ENCODE data around the gene NECTIN2. TPM values are rescaled to one million over a fixed set of nuclear protein-coding genes. Genes with fewer than 3 reads are reported as not detected.
A peak's percentile ranks its signal among the peaks of the same experiment; 100 is the strongest.
"Not testable (repeated sequence)": the region's sequence is repeated elsewhere in the genome, so short reads cannot be mapped to it uniquely, and the experiment has no call there.

Gene NECTIN2
- total RNA-seq, 1 experiment from 2014 or later: 664 TPM

- DNase-seq (ENCODE audit: low spot score): no peak
Measured at GRCh38 chr19:44908074-44908835, 62.2 kb downstream of the NECTIN2 start.

GRCh38 chr19:44908836-44909261, 62.8 kb downstream of the NECTIN2 start:
- DNase-seq (ENCODE audit: low spot score): no peak

- DNase-seq (ENCODE audit: low spot score): no peak
Measured at GRCh38 chr19:44909775-44910174, 63.7 kb downstream of the NECTIN2 start.

- not testable (repeated sequence) for DNase-seq (ENCODE audit: low spot score)
Measured at GRCh38 chr19:44911896-44912295, 65.8 kb downstream of the NECTIN2 start.

- no peak for DNase-seq (ENCODE audit: low spot score)
Measured at GRCh38 chr19:44912854-44913253, 66.8 kb downstream of the NECTIN2 start.

- not testable (repeated sequence) for DNase-seq (ENCODE audit: low spot score)
Measured at GRCh38 chr19:44913512-44914432, 67.7 kb downstream of the NECTIN2 start.

GRCh38 chr19:44914433-44915206, 68.5 kb downstream of the NECTIN2 start, which contains the start of gene APOC1:
TSS of gene APOC1 (plus strand) at chr19:44914608. CDS start at chr19:44914892, 284 bp downstream.
- DNase-seq (ENCODE audit: low spot score): peak; percentile 96

- no peak for DNase-seq (ENCODE audit: low spot score)
Measured at GRCh38 chr19:44924243-44924725, 78.2 kb downstream of the NECTIN2 start.

GRCh38 chr19:44925114-44925891, 79.2 kb downstream of the NECTIN2 start:
- no peak for DNase-seq (ENCODE audit: low spot score)

GRCh38 chr19:44926245-44927077, 80.4 kb downstream of the NECTIN2 start:
- not testable (repeated sequence) for DNase-seq (ENCODE audit: low spot score)

- no peak for DNase-seq (ENCODE audit: low spot score)
Measured at GRCh38 chr19:44927746-44928145, 81.6 kb downstream of the NECTIN2 start.

- DNase-seq (ENCODE audit: low spot score): no peak
Measured at GRCh38 chr19:44930088-44930487, 84.0 kb downstream of the NECTIN2 start.

- DNase-seq (ENCODE audit: low spot score): no peak
Measured at GRCh38 chr19:44931541-44931940, 85.4 kb downstream of the NECTIN2 start.

Other genes starting within 250 kb of the NECTIN2 start
- gene IGSF23, start 232.7 kb upstream of the NECTIN2 start, total RNA-seq (2014; rRNA removed; shearing (Covaris generic)): not detected in 2 replicates
- 204 and 206 TPM in 2 replicates for gene PVR, start 202.4 kb upstream of the NECTIN2 start, total RNA-seq (2014; rRNA removed; shearing (Covaris generic))
- 1.0 and 2.2 TPM in 2 replicates for gene CEACAM19, start 174.8 kb upstream of the NECTIN2 start, total RNA-seq (2014; rRNA removed; shearing (Covaris generic))
- gene CEACAM16, start 147.1 kb upstream of the NECTIN2 start, total RNA-seq (2014; rRNA removed; shearing (Covaris generic)): not detected in 2 replicates
- gene BCL3, start 97.6 kb upstream of the NECTIN2 start, total RNA-seq (2014; rRNA removed; shearing (Covaris generic)): 39.1 and 50.6 TPM in 2 replicates
- 79.7 and 93.2 TPM in 2 replicates for gene CBLC, start 68.4 kb upstream of the NECTIN2 start, total RNA-seq (2014; rRNA removed; shearing (Covaris generic))
- gene BCAM, start 37.2 kb upstream of the NECTIN2 start, total RNA-seq (2014; rRNA removed; shearing (Covaris generic)): 150 and 201 TPM in 2 replicates
- gene TOMM40, start 45.0 kb downstream of the NECTIN2 start, total RNA-seq (2014; rRNA removed; shearing (Covaris generic)): 467 and 469 TPM in 2 replicates
- 1.5 and 2.5 TPM in 2 replicates for gene APOE, start 59.5 kb downstream of the NECTIN2 start, total RNA-seq (2014; rRNA removed; shearing (Covaris generic))
- gene APOC1, start 68.3 kb downstream of the NECTIN2 start, total RNA-seq (2014; rRNA removed; shearing (Covaris generic)): 0.28 and 2.0 TPM in 2 replicates
- gene APOC4, start 95.9 kb downstream of the NECTIN2 start, total RNA-seq (2014; rRNA removed; shearing (Covaris generic)): not detected in 2 replicates
- not detected in 2 replicates for gene APOC2, start 99.8 kb downstream of the NECTIN2 start, total RNA-seq (2014; rRNA removed; shearing (Covaris generic))
- gene CLPTM1, start 109.1 kb downstream of the NECTIN2 start, total RNA-seq (2014; rRNA removed; shearing (Covaris generic)): 104 and 106 TPM in 2 replicates
- gene RELB, start 155.2 kb downstream of the NECTIN2 start, total RNA-seq (2014; rRNA removed; shearing (Covaris generic)): 11.4 and 18.8 TPM in 2 replicates
- 90.2 and 99.9 TPM in 2 replicates for gene CLASRP, start 192.7 kb downstream of the NECTIN2 start, total RNA-seq (2014; rRNA removed; shearing (Covaris generic))
- gene ZNF296, start 230.2 kb downstream of the NECTIN2 start, total RNA-seq (2014; rRNA removed; shearing (Covaris generic)): 1.5 and 1.7 TPM in 2 replicates
- gene GEMIN7, start 233.0 kb downstream of the NECTIN2 start, total RNA-seq (2014; rRNA removed; shearing (Covaris generic)): 113 and 137 TPM in 2 replicates
- 108 and 128 TPM in 2 replicates for gene PPP1R37, start 246.9 kb downstream of the NECTIN2 start, total RNA-seq (2014; rRNA removed; shearing (Covaris generic))

Measured in HT-29 (cell line).